Activated T-helper 1 cell treated with anti-CD3 and anti-CD28 coated beads, Interleukin-2, amount 50 U/mL, for 16 hours (primary cell): Measurements from ENCODE around the gene BCL7B.
"Not testable (repeated sequence)": the region's sequence is repeated elsewhere in the genome, so short reads cannot be mapped to it uniquely, and the experiment has no call there.

Experiments
- DNase-seq, 2 donors: peaks; one replicate each; pipeline ENCODE4 v3.0.0-alpha.2; 2020; ENCODE audit warnings: low read depth in 1 of 2, low spot score in 1 of 2

Gene BCL7B

GRCh38 chr7:73536479-73536878 lies 21.0 kb downstream of the BCL7B start:
- no peak for DNase-seq

- DNase-seq, result not testable (repeated sequence)
Observed at GRCh38 chr7:73535918-73536317, 21.6 kb downstream of the BCL7B start.

- no peak for DNase-seq
Observed at GRCh38 chr7:73533742-73534141, 23.7 kb downstream of the BCL7B start.

GRCh38 chr7:73532224-73532623 lies 25.3 kb downstream of the BCL7B start:
- DNase-seq, result no peak

- DNase-seq, result no peak
Observed at GRCh38 chr7:73530800-73531199, 26.7 kb downstream of the BCL7B start.

GRCh38 chr7:73526896-73527821 lies 30.3 kb downstream of the BCL7B start:
- no peak for DNase-seq

GRCh38 chr7:73526158-73526494 lies 31.4 kb downstream of the BCL7B start:
- not testable (repeated sequence) for DNase-seq

- peak; percentile 90 to 95 for DNase-seq
Observed at GRCh38 chr7:73522105-73522872, 35.2 kb downstream of the BCL7B start, which contains the start of gene BAZ1B. Gene BAZ1B, minus strand, starts transcription at chr7:73522293. Its CDS starts 360 bp downstream, at chr7:73521933.

- no peak for DNase-seq
Observed at GRCh38 chr7:73521636-73522104, 35.8 kb downstream of the BCL7B start.

GRCh38 chr7:73520673-73521635 lies 36.5 kb downstream of the BCL7B start:
- DNase-seq, result no peak

- no peak for DNase-seq
Observed at GRCh38 chr7:73519867-73520672, 37.4 kb downstream of the BCL7B start.

GRCh38 chr7:73518470-73518869 lies 39.0 kb downstream of the BCL7B start:
- no peak for DNase-seq

GRCh38 chr7:73517241-73517995 lies 40.1 kb downstream of the BCL7B start:
- no peak for DNase-seq

GRCh38 chr7:73515178-73515577 lies 42.3 kb downstream of the BCL7B start:
- DNase-seq, result no peak

GRCh38 chr7:73512018-73512780 lies 45.3 kb downstream of the BCL7B start:
- DNase-seq, result no peak

- no peak for DNase-seq
Observed at GRCh38 chr7:73509463-73509862, 48.0 kb downstream of the BCL7B start.

GRCh38 chr7:73507556-73507955 lies 49.9 kb downstream of the BCL7B start:
- no peak for DNase-seq

- no peak for DNase-seq
Observed at GRCh38 chr7:73504920-73505319, 52.6 kb downstream of the BCL7B start.

GRCh38 chr7:73504017-73504416 lies 53.5 kb downstream of the BCL7B start:
- no peak for DNase-seq
